MV-4-11 (cell line): ENCODE data around the gene C11orf54.

Source experiments
- DNase-seq: peaks from one replicate; lab custom pipeline; 2025; lab: John Stamatoyannopoulos, UW

Gene C11orf54

GRCh38 chr11:93741094-93741881 lies at the start of gene C11orf54, which contains the start of gene TAF1D:
Gene C11orf54 (plus strand): TSS chr11:93741672. CDS start chr11:93747394, 5,722 bp downstream.
Gene TAF1D (minus strand): TSS chr11:93741495. CDS start chr11:93739304, 2,191 bp downstream.
- peak; percentile 97 for DNase-seq

GRCh38 chr11:93694109-93694508 lies 47.4 kb upstream of the C11orf54 start:
- no peak for DNase-seq

- DNase-seq = no peak
These were observed 46.9 kb upstream of the C11orf54 start for GRCh38 chr11:93694557-93694956.

GRCh38 chr11:93697611-93698010 lies 43.9 kb upstream of the C11orf54 start:
- DNase-seq = no peak

- no peak for DNase-seq
These were observed 40.6 kb upstream of the C11orf54 start for GRCh38 chr11:93700830-93701229.

GRCh38 chr11:93704237-93704636 lies 37.2 kb upstream of the C11orf54 start:
- no peak for DNase-seq

- DNase-seq = no peak
These were observed 31.2 kb upstream of the C11orf54 start for GRCh38 chr11:93710239-93710638.

GRCh38 chr11:93712678-93713077 lies 28.8 kb upstream of the C11orf54 start:
- DNase-seq = no peak

GRCh38 chr11:93715797-93716396 lies 25.6 kb upstream of the C11orf54 start:
- peak; percentile 67 for DNase-seq

GRCh38 chr11:93717501-93717900 lies 24.0 kb upstream of the C11orf54 start:
- no peak for DNase-seq

- peak; percentile 95 for DNase-seq
These were observed 23.4 kb upstream of the C11orf54 start for GRCh38 chr11:93718057-93718563.

- no peak for DNase-seq
These were observed 22.2 kb upstream of the C11orf54 start for GRCh38 chr11:93719310-93719709.

GRCh38 chr11:93720522-93720921 lies 20.9 kb upstream of the C11orf54 start:
- DNase-seq = no peak

GRCh38 chr11:93724089-93724488 lies 17.4 kb upstream of the C11orf54 start:
- no peak for DNase-seq

- peak; percentile 38 for DNase-seq
These were observed 13.3 kb upstream of the C11orf54 start for GRCh38 chr11:93727985-93728791.

- DNase-seq = no peak
These were observed 12.7 kb upstream of the C11orf54 start for GRCh38 chr11:93728792-93729128.

GRCh38 chr11:93729129-93729616 lies 12.3 kb upstream of the C11orf54 start:
- DNase-seq = no peak

GRCh38 chr11:93730108-93731107 lies 11.1 kb upstream of the C11orf54 start:
- DNase-seq = no peak

GRCh38 chr11:93732237-93732892 lies 9.1 kb upstream of the C11orf54 start:
- no peak for DNase-seq

- DNase-seq = no peak
These were observed 8.0 kb upstream of the C11orf54 start for GRCh38 chr11:93733474-93733873.
